Thyroid gland (tissue), 4 donors: Measurements from ENCODE around the gene FKBP2. TPM values are rescaled to one million over a fixed set of nuclear protein-coding genes. Genes with fewer than 3 reads are reported as not detected.

Experiments used
- DNase-seq, 2 donors: peaks; one replicate each; pipeline ENCODE4 v3.0.0-alpha.2; 2019
- H3K27ac ChIP-seq, 3 donors: fragments of 200-600 bp; sonication (generic); 1 replicate in 2 of 3; 2 replicates in 1 of 3; pipeline ENCODE4 v1.5.1; 2016 to 2019; ENCODE audit warnings: mild to moderate bottlenecking in 1 of 3, moderate library complexity in 1 of 3
- H3K27me3 ChIP-seq: fragments of 200-600 bp; sonication (generic); one replicate; pipeline ENCODE4 v1.5.1; 2019
- H3K36me3 ChIP-seq, 2 donors: fragments of 200-600 bp; sonication (generic); one replicate each; pipeline ENCODE4 v1.5.1; 2016 to 2019
- H3K4me1 ChIP-seq, 2 donors: fragments of 200-600 bp; sonication (generic); one replicate each; pipeline ENCODE4 v1.5.1; 2017 to 2019
- H3K4me3 ChIP-seq, 3 donors: fragments of 200-600 bp; sonication (generic); replicated peaks in 1 of 3; 1 replicate in 2 of 3; 2 replicates in 1 of 3; pipeline ENCODE4 v1.5.1; 2016; ENCODE audit warnings: mild to moderate bottlenecking in 1 of 3
- H3K9me3 ChIP-seq: fragments of 200-600 bp; sonication (generic); one replicate; pipeline ENCODE4 v1.5.1; 2017
- POLR2A ChIP-seq, 2 donors: fragments of 450-650 bp; IDR thresholded peaks; one replicate each; pipeline ENCODE4 v1.6.1; 2017; ENCODE audit warnings: antibody characterized with exemption in 2 of 2, mild to moderate bottlenecking in 2 of 2, moderate library complexity in 1 of 2
- WGBS, 2 donors: methylation state at CpG; one replicate each; pipeline ENCODE4 v1.1.5; 2017; 5-methylcytosine and 5-hydroxymethylcytosine counted together
- intact Hi-C: fragments of 100-400 bp; cut with DNase I; formaldehyde crosslinking; loops from one replicate; pipeline ENCODE4 v1.15.1; 2023
- total RNA-seq, 4 donors: library from RNA; depleted of rRNA; stranded (reverse); fragments of >200 nt; gene quantifications; one replicate each; pipeline ENCODE4 v1.2.3, GENCODE V29; 2016
- TF ChIP-seq, protein P1 (sequence below), 6 experiments: fragments of 200-600 bp in 3 of 6; fragments of 450-650 bp in 3 of 6; sonication (generic) in 3 of 6; IDR thresholded peaks; one replicate each; pipeline ENCODE4 v1.5.1; 2016 to 2019; ENCODE audit warnings: antibody characterized with exemption in 6 of 6, mild to moderate bottlenecking in 2 of 6, inconsistent platforms in 1 of 6, moderate library complexity in 1 of 6

The FKBP2 gene
- total RNA-seq, 4 donors from 2014 or later: 107 to 271 (median 196) TPM

DNA sequence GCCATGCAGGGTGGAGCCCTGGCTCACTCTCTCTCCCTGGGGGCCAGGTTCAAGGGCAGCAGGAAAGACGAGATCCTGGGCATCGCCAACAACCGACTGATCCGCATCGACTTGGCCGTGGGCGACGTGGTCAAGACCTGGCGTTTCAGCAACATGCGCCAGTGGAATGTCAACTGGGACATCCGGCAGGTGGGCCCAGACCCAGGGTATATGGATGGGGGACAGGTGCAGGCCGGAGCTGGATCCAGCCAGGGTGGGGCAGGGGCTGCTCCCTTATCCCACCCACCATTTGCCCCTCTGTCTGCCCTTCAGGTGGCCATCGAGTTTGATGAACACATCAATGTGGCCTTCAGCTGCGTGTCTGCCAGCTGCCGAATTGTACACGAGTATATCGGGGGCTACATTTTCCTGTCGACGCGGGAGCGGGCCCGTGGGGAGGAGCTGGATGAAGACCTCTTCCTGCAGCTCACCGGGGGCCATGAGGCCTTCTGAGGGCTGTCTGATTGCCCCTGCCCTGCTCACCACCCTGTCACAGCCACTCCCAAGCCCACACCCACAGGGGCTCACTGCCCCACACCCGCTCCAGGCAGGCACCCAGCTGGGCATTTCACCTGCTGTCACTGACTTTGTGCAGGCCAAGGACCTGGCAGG is 17.8 kb upstream of the FKBP2 start:
- Histone ChIP-seq H3K4me1 (peaks cover 21% of the 10 kb centered on the region in 2 donors), H3K27ac (no peak overlapping the region), H3K9me3 (no peaks in the 10 kb centered on the region), H3K4me3 (no peak overlapping the region), H3K27me3 (no peaks in the 10 kb centered on the region), H3K36me3 (peaks cover 0 to 7% of the 10 kb centered on the region in 2 donors)
- intact Hi-C loops: no loop called here
- TF ChIP-seq, protein P1, sequence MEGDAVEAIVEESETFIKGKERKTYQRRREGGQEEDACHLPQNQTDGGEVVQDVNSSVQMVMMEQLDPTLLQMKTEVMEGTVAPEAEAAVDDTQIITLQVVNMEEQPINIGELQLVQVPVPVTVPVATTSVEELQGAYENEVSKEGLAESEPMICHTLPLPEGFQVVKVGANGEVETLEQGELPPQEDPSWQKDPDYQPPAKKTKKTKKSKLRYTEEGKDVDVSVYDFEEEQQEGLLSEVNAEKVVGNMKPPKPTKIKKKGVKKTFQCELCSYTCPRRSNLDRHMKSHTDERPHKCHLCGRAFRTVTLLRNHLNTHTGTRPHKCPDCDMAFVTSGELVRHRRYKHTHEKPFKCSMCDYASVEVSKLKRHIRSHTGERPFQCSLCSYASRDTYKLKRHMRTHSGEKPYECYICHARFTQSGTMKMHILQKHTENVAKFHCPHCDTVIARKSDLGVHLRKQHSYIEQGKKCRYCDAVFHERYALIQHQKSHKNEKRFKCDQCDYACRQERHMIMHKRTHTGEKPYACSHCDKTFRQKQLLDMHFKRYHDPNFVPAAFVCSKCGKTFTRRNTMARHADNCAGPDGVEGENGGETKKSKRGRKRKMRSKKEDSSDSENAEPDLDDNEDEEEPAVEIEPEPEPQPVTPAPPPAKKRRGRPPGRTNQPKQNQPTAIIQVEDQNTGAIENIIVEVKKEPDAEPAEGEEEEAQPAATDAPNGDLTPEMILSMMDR (IDR thresholded peaks at IDR 0.05): no peak
- TF ChIP-seq POLR2A (IDR thresholded peaks at IDR 0.05): no peak
- DNase-seq: no peak
- WGBS, 2 donors: 83 to 91% methylated on average over 20 to 23 of the region's 24 CpGs

DNA sequence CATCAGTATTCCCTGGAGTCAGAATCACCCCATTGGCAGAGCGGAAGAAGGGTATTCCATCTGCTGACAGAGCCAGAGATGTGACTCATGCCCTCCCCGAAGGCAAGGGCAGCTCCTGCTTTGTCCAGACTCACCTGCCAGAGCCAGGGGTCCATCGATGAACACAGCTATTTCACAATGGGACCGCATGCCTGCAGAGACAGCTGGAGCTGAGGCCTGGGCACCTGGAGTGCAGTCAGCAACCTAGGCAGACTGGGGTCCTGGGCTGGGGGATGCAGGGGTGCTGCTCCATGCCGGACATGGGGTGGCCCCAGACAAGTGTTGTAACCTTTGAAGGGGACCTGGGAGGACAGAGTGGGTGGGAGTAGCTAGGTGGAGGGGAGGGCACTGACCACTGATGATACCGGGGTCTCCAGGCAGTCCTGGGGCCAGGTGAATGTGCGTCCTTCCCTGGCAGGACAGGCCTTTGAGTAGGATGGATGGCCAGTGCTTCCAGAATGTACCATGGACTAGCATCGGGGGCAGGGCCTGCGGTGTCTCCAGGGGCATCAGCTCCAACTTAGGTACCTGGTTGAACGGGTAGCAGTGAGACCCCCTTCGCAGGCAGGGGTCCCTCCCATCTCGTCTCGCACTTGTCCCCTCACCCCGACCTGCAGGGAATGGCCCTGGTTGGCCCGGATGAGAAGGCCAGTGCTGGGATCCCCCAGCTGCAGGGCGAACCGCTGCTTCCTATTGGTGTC is 16.6 kb upstream of the FKBP2 start:
- no peak for TF ChIP-seq POLR2A (IDR thresholded peaks at IDR 0.05)
- TF ChIP-seq, protein P1 (IDR thresholded peaks at IDR 0.05): no peak
- Histone ChIP-seq H3K27me3 (no peaks in the 10 kb centered on the region), H3K36me3 (peaks cover 0 to 7% of the 10 kb centered on the region in 2 donors), H3K9me3 (no peaks in the 10 kb centered on the region), H3K27ac (no peak overlapping the region), H3K4me1 (peaks cover 21 to 26% of the 10 kb centered on the region in 2 donors), H3K4me3 (no peak overlapping the region)
- 91 to 95% methylated on average over 15 to 17 of the region's 17 CpGs for WGBS, 2 donors
- intact Hi-C loops: no loop called here
- no peak for DNase-seq

DNA sequence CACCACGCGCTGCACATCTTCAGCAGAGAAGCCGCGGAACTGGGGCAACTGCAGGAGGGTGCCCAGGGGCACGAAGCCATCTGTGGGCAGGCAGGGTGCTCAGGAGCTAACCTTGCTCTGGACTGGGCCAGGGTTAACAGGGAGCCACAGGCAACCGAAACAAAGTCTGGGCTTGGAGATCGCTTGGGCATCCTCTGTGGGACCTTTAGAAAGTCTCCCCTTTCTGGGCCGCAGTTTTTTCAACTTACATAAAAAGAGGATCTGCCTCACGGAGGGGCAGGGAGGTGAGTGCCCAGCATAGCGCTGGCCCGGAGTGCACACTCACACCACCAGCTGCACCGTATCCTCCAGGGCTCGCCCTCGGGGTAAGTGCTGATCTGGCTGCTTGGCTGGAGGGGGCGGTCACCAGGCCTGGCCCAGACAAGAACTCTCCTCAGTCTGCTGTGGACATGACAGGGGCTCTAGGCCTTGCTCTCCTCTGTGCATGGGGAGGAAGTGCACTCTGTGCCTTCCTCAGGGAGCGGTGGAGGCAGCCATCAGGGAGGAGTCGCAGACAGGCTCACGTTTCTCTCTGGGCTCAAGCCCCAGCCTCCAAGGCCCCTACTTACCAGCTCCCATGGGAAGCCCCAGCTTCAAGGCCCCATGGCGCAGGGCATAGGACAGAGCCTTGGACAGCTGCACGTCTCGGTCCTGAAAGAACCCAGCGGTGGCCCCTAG is 15.8 kb upstream of the FKBP2 start:
- TF ChIP-seq POLR2A (IDR thresholded peaks at IDR 0.05): no peak
- TF ChIP-seq, protein P1 (IDR thresholded peaks at IDR 0.05): no peak
- H3K4me1 ChIP-seq: peaks cover 28 to 33% of the 10 kb centered on the region in 2 donors
- intact Hi-C loops: no loop called here
- peaks cover 0 to 7% of the 10 kb centered on the region in 2 donors for H3K36me3 ChIP-seq
- peak overlapping the region; percentile 82 to 94 (median 89) for H3K4me3 ChIP-seq
- no peak for DNase-seq
- H3K27me3 ChIP-seq: no peaks in the 10 kb centered on the region
- 72 to 85% methylated on average over 10 to 15 of the region's 22 CpGs for WGBS, 2 donors
- peak overlapping the region; percentile 68 to 92 (median 78) for H3K27ac ChIP-seq
- no peaks in the 10 kb centered on the region for H3K9me3 ChIP-seq

GRCh38 chr11:64225608-64226506 is 15.0 kb upstream of the FKBP2 start, which contains the start of the genes NUDT22 and TRPT1:
NUDT22 (plus strand) TSS chr11:64226274; CDS start chr11:64226653, 379 bp downstream.
TRPT1 (minus strand) TSS chr11:64226186; CDS start chr11:64225860, 326 bp downstream.
- intact Hi-C loops: no loop called here
- Histone ChIP-seq H3K36me3 (peaks cover 0 to 4% of the 10 kb centered on the region in 2 donors), H3K27ac (peak within 1 kb of the TSS; percentile 68 to 92 (median 87)), H3K4me1 (peaks cover 29 to 33% of the 10 kb centered on the region in 2 donors), H3K9me3 (no peaks in the 10 kb centered on the region), H3K4me3 (peak within 1 kb of the TSS; percentile 82 to 94 (median 89)), H3K27me3 (no peaks in the 10 kb centered on the region)
- WGBS, 2 donors: 0 to 2% methylated on average over 8 to 11 of the region's 54 CpGs
- peak; percentile 4 to 88 for TF ChIP-seq POLR2A (IDR thresholded peaks at IDR 0.05)
- TF ChIP-seq, protein P1 (IDR thresholded peaks at IDR 0.05): peak in 2 of 6 experiments; percentile 1 to 11
- peak; percentile 91 to 94 for DNase-seq
